VCaP (cell line): ENCODE measurements around the gene AOAH.

Experiments
- H3K27ac ChIP-seq: fragments of 450-650 bp; 2 replicates; pipeline ENCODE4 v1.5.1; 2017
- CTCF ChIP-seq: fragments of 450-650 bp; conservative IDR thresholded peaks from 2 replicates; pipeline ENCODE4 v1.5.1; 2017; ENCODE audit warnings: mild to moderate bottlenecking, moderate library complexity

The AOAH gene

GRCh38 chr7:36735172-36735571, 10.9 kb upstream of the AOAH start:
- no peak overlapping the region for H3K27ac ChIP-seq
- no peak for TF ChIP-seq CTCF

GRCh38 chr7:36734731-36735130, 10.4 kb upstream of the AOAH start:
- H3K27ac ChIP-seq, result no peak overlapping the region
- TF ChIP-seq CTCF, result no peak

- no peak overlapping the region for H3K27ac ChIP-seq
- TF ChIP-seq CTCF, result no peak
Measured at GRCh38 chr7:36733411-36733810, 9.1 kb upstream of the AOAH start.

DNA sequence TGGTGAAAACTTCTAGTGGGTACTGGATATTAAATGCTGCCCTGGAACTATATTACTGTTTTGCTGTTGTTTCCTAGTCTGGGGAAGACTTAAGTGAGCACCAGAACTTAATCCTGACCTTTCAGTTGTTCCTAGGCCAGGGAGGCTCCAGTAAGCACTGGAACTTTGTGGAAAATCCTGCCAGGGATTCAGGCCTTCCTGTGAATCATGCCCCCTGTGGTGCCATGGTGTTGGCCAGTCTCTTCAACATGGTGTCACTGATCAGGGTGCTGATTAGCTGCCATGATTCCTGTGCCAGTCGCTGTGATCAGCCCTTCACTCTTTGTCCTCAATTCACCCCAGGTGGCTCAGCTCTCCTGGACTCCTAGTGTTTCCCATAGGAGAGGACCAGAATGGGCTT, 8.5 kb upstream of the AOAH start:
- no peak overlapping the region for H3K27ac ChIP-seq

GRCh38 chr7:36730046-36730445, 5.8 kb upstream of the AOAH start:
- no peak for TF ChIP-seq CTCF
- no peak overlapping the region for H3K27ac ChIP-seq

More for the DNA sequence above, 8.5 kb upstream of the AOAH start:
- no peak for TF ChIP-seq CTCF

GRCh38 chr7:36728143-36728542, 3.8 kb upstream of the AOAH start:
- H3K27ac ChIP-seq, result no peak overlapping the region
- TF ChIP-seq CTCF, result no peak

GRCh38 chr7:36726806-36727503, 2.7 kb upstream of the AOAH start:
- no peak overlapping the region for H3K27ac ChIP-seq
- no peak for TF ChIP-seq CTCF
